AG09319 (cell line): ENCODE measurements around the gene TNFSF4.

Experiments used
- DNase-seq: peaks from one replicate; pipeline ENCODE4 v3.0.0-alpha.2; 2010; ENCODE audit warnings: low read depth; ENCODE audit errors: extremely low read depth
- CTCF ChIP-seq: IDR thresholded peaks from 2 replicates; pipeline ENCODE4 v1.5.1; 2011; ENCODE audit warnings: low read depth, mild to moderate bottlenecking, inconsistent platforms, low read length, moderate library complexity

The TNFSF4 gene

GRCh38 chr1:173224280-173224892, 17.3 kb upstream of the TNFSF4 start:
- TF ChIP-seq CTCF = no peak
- DNase-seq = no peak

DNA sequence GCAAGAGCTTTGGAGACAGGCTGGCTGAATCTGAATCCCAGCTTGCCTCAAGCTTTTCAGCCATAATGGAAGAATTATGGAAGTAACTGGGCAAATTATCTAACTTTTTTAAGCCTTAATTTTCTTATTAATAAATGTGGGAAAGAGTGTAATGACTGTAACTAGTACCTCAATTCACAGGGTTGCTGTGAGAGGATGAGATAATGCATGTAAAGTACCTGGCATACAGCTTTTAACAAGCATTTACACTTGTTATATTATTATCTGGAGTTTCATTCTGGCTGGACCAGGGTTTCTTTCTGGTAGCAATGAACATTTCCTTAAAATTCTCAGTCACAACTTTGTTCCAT, 15.9 kb upstream of the TNFSF4 start:
- no peak for TF ChIP-seq CTCF
- DNase-seq = no peak

GRCh38 chr1:173222149-173223030, 15.3 kb upstream of the TNFSF4 start:
- TF ChIP-seq CTCF = no peak

GRCh38 chr1:173220157-173220556, 13.0 kb upstream of the TNFSF4 start:
- no peak for TF ChIP-seq CTCF
- DNase-seq = no peak

More at GRCh38 chr1:173222149-173223030, 15.3 kb upstream of the TNFSF4 start:
- DNase-seq = no peak

DNA sequence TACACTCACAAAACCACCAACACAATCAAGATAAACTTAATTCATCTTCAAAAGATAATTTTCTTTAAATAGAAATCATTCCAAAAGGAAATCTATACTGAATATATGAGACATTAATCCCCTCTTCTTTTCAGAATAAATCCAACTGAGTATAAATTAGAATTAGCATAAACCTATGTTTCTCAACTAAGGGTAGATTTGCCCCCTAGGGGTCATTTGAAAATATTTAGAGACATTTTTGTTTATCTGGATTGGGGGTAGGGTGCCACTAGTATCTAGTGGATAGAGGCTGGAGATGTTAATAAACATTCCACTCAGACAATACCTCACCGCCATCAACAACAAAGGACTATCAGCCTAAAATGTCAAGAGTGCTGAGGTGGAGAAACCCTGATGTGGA, 6.5 kb upstream of the TNFSF4 start:
- TF ChIP-seq CTCF = no peak
- no peak for DNase-seq

GRCh38 chr1:173212952-173213491, 5.9 kb upstream of the TNFSF4 start:
- DNase-seq = no peak
- TF ChIP-seq CTCF = no peak

- no peak for DNase-seq
- no peak for TF ChIP-seq CTCF
These were observed 3.6 kb upstream of the TNFSF4 start for GRCh38 chr1:173210716-173211231.
